Measurements from ENCODE around the gene TCERG1L. TPM values are rescaled to one million over a fixed set of nuclear protein-coding genes. Genes with fewer than 3 reads are reported as not detected.

The TCERG1L gene
- total RNA-seq, 1 donor from 2014 or later = not detected

DNA sequence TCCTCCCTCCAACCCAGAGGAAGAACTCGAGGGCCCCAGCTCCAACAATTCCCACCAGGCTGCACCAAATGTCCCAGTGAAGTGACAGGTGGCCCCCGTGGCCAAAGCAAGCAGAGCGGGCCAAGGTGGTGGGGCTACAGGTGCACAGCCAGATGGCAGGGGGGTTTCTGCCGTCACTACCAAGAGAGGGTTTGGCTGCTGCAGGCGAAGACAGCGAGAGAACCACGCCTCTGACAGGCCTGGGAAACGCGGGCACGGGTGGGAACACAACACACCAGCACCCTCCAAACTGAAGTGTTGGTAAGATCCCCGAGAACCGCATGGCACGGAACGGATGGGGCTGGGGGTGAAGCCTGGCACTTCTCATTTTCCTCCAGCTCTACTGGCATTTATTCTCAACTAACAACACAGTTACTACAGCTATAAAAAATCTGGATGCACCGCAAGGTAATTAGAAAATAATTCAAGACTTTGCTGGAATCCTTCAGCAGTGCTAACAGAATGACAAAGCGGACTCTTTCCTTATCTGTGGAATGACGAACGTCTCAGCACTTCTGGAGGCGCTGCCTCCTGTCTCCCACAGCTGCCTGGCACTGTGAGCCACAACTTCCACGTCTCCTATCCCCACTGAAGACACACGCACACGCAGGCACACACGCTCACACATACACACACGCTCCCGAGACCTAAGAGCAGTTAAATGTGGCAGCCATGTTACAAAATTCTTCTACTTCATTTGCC lies 167.9 kb downstream of the TCERG1L start:
- Histone ChIP-seq H3K4me3 (no peak overlapping the region), H3K9me3 (no peaks in the 10 kb centered on the region), H3K36me3 (no peaks in the 10 kb centered on the region), H3K27ac (no peak overlapping the region), H3K4me1 (no peaks in the 10 kb centered on the region), H3K27me3 (ENCODE audit: low read depth) (peaks cover 22% of the 10 kb centered on the region)
- ATAC-seq = no peak
- peak; percentile 19 for DNase-seq
- no peak for TF ChIP-seq CTCF (IDR thresholded peaks at IDR 0.05)
- intact Hi-C loops (cut with DNase I) = no loop called here

DNA sequence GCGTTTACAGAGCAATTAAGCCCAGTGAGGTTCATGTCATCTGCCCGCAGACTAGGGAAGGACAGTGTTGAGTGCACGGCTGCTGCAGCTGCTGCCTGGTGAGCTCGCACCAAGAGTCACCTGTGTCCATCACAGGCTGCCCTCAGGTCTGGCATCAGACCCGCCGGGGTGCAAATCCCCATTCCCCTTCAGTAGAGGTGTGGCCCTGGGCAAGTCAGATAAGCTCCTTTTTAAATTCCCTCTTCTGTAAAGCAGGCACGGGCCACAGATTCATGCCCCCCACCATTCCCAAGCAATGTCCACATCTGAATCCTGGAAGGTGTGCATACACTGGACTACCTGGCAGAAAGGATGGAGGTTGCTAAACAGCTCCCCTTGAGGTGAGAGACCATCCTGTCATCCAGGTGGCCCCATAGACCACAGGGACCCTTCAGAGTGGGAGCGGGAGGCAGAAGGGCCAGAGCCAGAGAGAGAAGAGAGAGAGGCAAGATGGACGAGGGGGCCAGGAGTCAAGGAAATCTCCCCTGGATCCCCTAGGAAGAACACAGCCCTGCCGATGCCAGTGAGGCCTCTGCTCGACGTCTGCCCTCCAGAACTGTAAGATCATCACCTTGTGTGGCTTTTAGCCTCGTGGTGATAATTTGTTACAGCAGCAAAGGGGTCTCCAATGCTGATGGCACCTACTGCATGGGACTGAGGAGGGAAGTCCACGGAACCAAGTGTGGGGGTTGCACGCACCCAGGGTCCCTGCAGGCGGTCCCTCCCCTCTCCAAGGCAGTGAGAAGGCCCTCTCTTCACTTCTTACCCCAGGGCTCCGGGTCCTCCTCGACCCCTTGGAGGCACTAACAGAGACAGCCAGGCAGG lies 168.8 kb downstream of the TCERG1L start:
- no peaks in the 10 kb centered on the region for H3K4me1 ChIP-seq
- H3K27me3 ChIP-seq (ENCODE audit: low read depth) = peaks cover 22% of the 10 kb centered on the region
- H3K4me3 ChIP-seq = no peak overlapping the region
- DNase-seq (no peak), ATAC-seq (no peak)
- no peak for TF ChIP-seq CTCF (IDR thresholded peaks at IDR 0.05)
- intact Hi-C loops (cut with DNase I) = no loop called here
- H3K36me3 ChIP-seq = no peaks in the 10 kb centered on the region
- H3K9me3 ChIP-seq = no peaks in the 10 kb centered on the region
- H3K27ac ChIP-seq = no peak overlapping the region

GRCh38 chr10:131141645-131142516 lies 169.6 kb downstream of the TCERG1L start:
- H3K36me3 ChIP-seq = no peaks in the 10 kb centered on the region
- H3K4me3 ChIP-seq = no peak overlapping the region
- H3K9me3 ChIP-seq = no peaks in the 10 kb centered on the region
- intact Hi-C loops (cut with DNase I) = no loop called here
- TF ChIP-seq CTCF (IDR thresholded peaks at IDR 0.05) = no peak
- DNase-seq (no peak), ATAC-seq (no peak)
- H3K27ac ChIP-seq = no peak overlapping the region
- H3K27me3 ChIP-seq (ENCODE audit: low read depth) = peaks cover 27% of the 10 kb centered on the region
- H3K4me1 ChIP-seq = no peaks in the 10 kb centered on the region

DNA sequence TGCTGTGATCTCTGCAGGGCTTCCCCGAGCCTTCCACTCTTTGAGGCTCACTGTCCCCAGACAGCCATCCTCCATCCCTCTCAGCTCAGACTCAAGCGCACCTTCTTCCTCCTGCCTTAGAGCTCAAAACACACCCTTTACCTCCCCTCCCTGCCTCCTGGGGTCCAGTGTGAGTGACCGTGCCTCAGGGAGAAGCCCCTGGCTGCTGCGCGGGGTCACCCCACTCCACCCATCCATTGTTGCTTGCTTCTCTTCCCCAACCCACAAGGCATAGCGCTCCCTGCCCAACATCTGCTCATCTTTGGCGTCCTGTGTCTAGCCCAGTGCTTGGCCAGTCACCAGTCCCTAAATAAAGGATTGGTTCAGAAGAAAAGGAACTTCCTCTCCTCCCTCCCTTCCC lies 170.3 kb downstream of the TCERG1L start:
- no peaks in the 10 kb centered on the region for H3K4me1 ChIP-seq
- H3K36me3 ChIP-seq = no peaks in the 10 kb centered on the region
- peaks cover 28% of the 10 kb centered on the region for H3K27me3 ChIP-seq (ENCODE audit: low read depth)
- ATAC-seq = no peak
- no peak overlapping the region for H3K27ac ChIP-seq
- no peak for TF ChIP-seq CTCF (IDR thresholded peaks at IDR 0.05)
- DNase-seq = no peak
- intact Hi-C loops (cut with DNase I) = no loop called here
- H3K4me3 ChIP-seq = no peak overlapping the region
- no peaks in the 10 kb centered on the region for H3K9me3 ChIP-seq

GRCh38 chr10:131140606-131141005 lies 170.9 kb downstream of the TCERG1L start:
- H3K36me3 ChIP-seq = no peaks in the 10 kb centered on the region
- DNase-seq (no peak), ATAC-seq (no peak)
- intact Hi-C loops (cut with DNase I) = no loop called here
- H3K27ac ChIP-seq = no peak overlapping the region
- no peaks in the 10 kb centered on the region for H3K4me1 ChIP-seq
- H3K9me3 ChIP-seq = no peaks in the 10 kb centered on the region
- H3K27me3 ChIP-seq (ENCODE audit: low read depth) = peaks cover 28% of the 10 kb centered on the region
- no peak for TF ChIP-seq CTCF (IDR thresholded peaks at IDR 0.05)
- no peak overlapping the region for H3K4me3 ChIP-seq
